Liver (tissue), 9 donors: ENCODE data around the gene PRRX1. TPM values are rescaled to one million over a fixed set of nuclear protein-coding genes. Genes with fewer than 3 reads are reported as not detected.

ENCODE experiments used
- DNase-seq: peaks from one replicate; pipeline ENCODE4 v3.0.0-alpha.2; 2017; ENCODE audit warnings: low spot score
- H3K27ac ChIP-seq, 2 donors: one replicate each; pipeline ENCODE4 v1.7.0; 2013; ENCODE audit warnings: inconsistent platforms in 2 of 2, low read length in 2 of 2, control low read depth in 1 of 2, low read depth in 1 of 2, mild to moderate bottlenecking in 1 of 2
- H3K27me3 ChIP-seq, 4 donors: one replicate each; pipeline versions ENCODE4 v1.6.1 to v1.7.0; 2013; ENCODE audit warnings: low read length in 3 of 4, inconsistent platforms in 1 of 4, mild to moderate bottlenecking in 1 of 4, moderate library complexity in 1 of 4; ENCODE audit not compliant: control insufficient read depth in 4 of 4, insufficient read depth in 4 of 4
- H3K36me3 ChIP-seq, 4 donors: one replicate each; pipeline versions ENCODE4 v1.6.1 to v1.7.0; 2013; ENCODE audit warnings: low read length in 3 of 4, mild to moderate bottlenecking in 3 of 4, low read depth in 1 of 4, moderate library complexity in 1 of 4; ENCODE audit not compliant: control insufficient read depth in 4 of 4, insufficient read depth in 3 of 4
- H3K4me1 ChIP-seq, 4 donors: one replicate each; pipeline versions ENCODE4 v1.6.1 to v1.7.0; 2013; ENCODE audit warnings: low read length in 3 of 4, mild to moderate bottlenecking in 3 of 4, moderate library complexity in 1 of 4; ENCODE audit not compliant: control insufficient read depth in 4 of 4, insufficient read depth in 4 of 4
- H3K4me3 ChIP-seq, 3 donors: one replicate each; pipeline versions ENCODE4 v1.6.1 to v1.7.0; 2013; ENCODE audit warnings: low read length in 3 of 3, control low read depth in 1 of 3, low read depth in 1 of 3, mild to moderate bottlenecking in 1 of 3
- H3K9ac ChIP-seq, 2 donors: one replicate each; pipeline ENCODE4 v1.7.0; 2013; ENCODE audit warnings: low read length in 2 of 2, mild to moderate bottlenecking in 2 of 2, moderate library complexity in 2 of 2, control low read depth in 1 of 2, low read depth in 1 of 2
- H3K9me3 ChIP-seq, 4 donors: one replicate each; pipeline versions ENCODE4 v1.6.1 to v1.7.0; 2013; ENCODE audit warnings: low read length in 3 of 4; ENCODE audit not compliant: control insufficient read depth in 4 of 4
- ATF3 ChIP-seq: IDR thresholded peaks from 2 replicates; pipeline ENCODE4 v1.6.1; 2016; ENCODE audit warnings: antibody characterized with exemption
- CTCF ChIP-seq: fragments of 150-350 bp; IDR thresholded peaks from 2 replicates; pipeline ENCODE4 v1.5.1; 2017; ENCODE audit warnings: improper control_type of control experiment, low read depth, low read length; ENCODE audit not compliant: missing input control
- EGR1 ChIP-seq, 2 donors: IDR thresholded peaks; 2 replicates each; pipeline ENCODE4 v1.6.1; 2016 to 2018; ENCODE audit warnings: antibody characterized with exemption in 2 of 2, low read depth in 2 of 2
- FOXA2 ChIP-seq: IDR thresholded peaks from 2 replicates; pipeline ENCODE4 v1.6.1; 2016; ENCODE audit warnings: antibody characterized with exemption
- GABPA ChIP-seq, 2 donors: IDR thresholded peaks in 1 of 2; conservative IDR thresholded peaks in 1 of 2; 2 replicates each; pipeline ENCODE4 v1.6.1; 2016; ENCODE audit warnings: antibody characterized with exemption in 2 of 2, mild to moderate bottlenecking in 1 of 2, moderate library complexity in 1 of 2
- HNF4A ChIP-seq, 2 donors: conservative IDR thresholded peaks; 2 replicates each; pipeline ENCODE4 v1.6.1; 2016; ENCODE audit warnings: antibody characterized with exemption in 2 of 2, mild to moderate bottlenecking in 2 of 2
- HNF4G ChIP-seq: IDR thresholded peaks from 2 replicates; pipeline ENCODE4 v1.6.1; 2016; ENCODE audit warnings: antibody characterized with exemption
- JUND ChIP-seq, 2 donors: IDR thresholded peaks; 2 replicates each; pipeline ENCODE4 v1.6.1; 2016; ENCODE audit warnings: antibody characterized with exemption in 2 of 2
- MAX ChIP-seq: IDR thresholded peaks from 2 replicates; pipeline ENCODE4 v1.6.1; 2016; ENCODE audit warnings: antibody characterized with exemption
- NR2F2 ChIP-seq: IDR thresholded peaks from 2 replicates; pipeline ENCODE4 v1.6.1; 2016; ENCODE audit warnings: antibody characterized with exemption
- RAD21 ChIP-seq, 2 donors: IDR thresholded peaks; 2 replicates each; pipeline ENCODE4 v1.6.1; 2016; ENCODE audit warnings: antibody characterized with exemption in 2 of 2, mild to moderate bottlenecking in 2 of 2
- RXRA ChIP-seq, 2 donors: IDR thresholded peaks; 2 replicates each; pipeline ENCODE4 v1.6.1; 2017 to 2018; ENCODE audit warnings: antibody characterized with exemption in 2 of 2, mild to moderate bottlenecking in 1 of 2
- SP1 ChIP-seq: IDR thresholded peaks from 2 replicates; pipeline ENCODE4 v1.6.1; 2018; ENCODE audit warnings: antibody characterized with exemption, mild to moderate bottlenecking
- TAF1 ChIP-seq: conservative IDR thresholded peaks from 2 replicates; pipeline ENCODE4 v1.6.1; 2016; ENCODE audit warnings: antibody characterized with exemption, mild to moderate bottlenecking
- YY1 ChIP-seq: IDR thresholded peaks from 2 replicates; pipeline ENCODE4 v1.6.1; 2016; ENCODE audit warnings: antibody characterized with exemption, mild to moderate bottlenecking
- ZBTB33 ChIP-seq: IDR thresholded peaks from 2 replicates; pipeline ENCODE4 v1.6.1; 2016; ENCODE audit warnings: antibody characterized with exemption
- WGBS: extraction: QIAGEN DNeasy Blood & Tissue Kit; methylation state at CpG from one replicate; pipeline ENCODE4 v1.1.7; 2013; 5-methylcytosine and 5-hydroxymethylcytosine counted together
- polyA plus RNA-seq, 2 donors: library from polyadenylated mRNA; stranded (reverse) in 1 of 2; unstranded in 1 of 2; fragments of 200-250 nt in 1 of 2; fragments of >200 nt in 1 of 2; fragmentation: Nextera tagmentation in 1 of 2; extraction: Ambion mirVana in 1 of 2; gene quantifications; one replicate each; pipeline versions ENCODE4 v1.2.1 to v1.2.3, GENCODE V29; 2013 to 2015
- total RNA-seq, 2 donors: library from RNA; depleted of rRNA; stranded (reverse); fragments of >200 nt; gene quantifications; one replicate each; pipeline ENCODE4 v1.2.3, GENCODE V29; 2014
- TF ChIP-seq, protein P1 (sequence below): IDR thresholded peaks from 2 replicates; pipeline ENCODE4 v1.6.1; 2016; ENCODE audit warnings: antibody characterized with exemption, mild to moderate bottlenecking
- donor health status: healthy.
- donor health status: healthy.
- donor health status: healthy.
- donor health status: healthy.
- donor health status: healthy.

Gene PRRX1
- total and polyA plus RNA-seq, 4 donors: under 0.01 to 0.37 (median 0.25) TPM; not detected in 1

GRCh38 chr1:170700842-170701615 lies 37.1 kb downstream of the PRRX1 start:
- no peak overlapping the region for H3K9ac ChIP-seq
- TF ChIP-seq JUND (IDR thresholded peaks at IDR 0.05): no peak
- TF ChIP-seq CTCF: no peak
- TF ChIP-seq HNF4G: no peak
- no peak for TF ChIP-seq YY1
- TF ChIP-seq, protein P1, sequence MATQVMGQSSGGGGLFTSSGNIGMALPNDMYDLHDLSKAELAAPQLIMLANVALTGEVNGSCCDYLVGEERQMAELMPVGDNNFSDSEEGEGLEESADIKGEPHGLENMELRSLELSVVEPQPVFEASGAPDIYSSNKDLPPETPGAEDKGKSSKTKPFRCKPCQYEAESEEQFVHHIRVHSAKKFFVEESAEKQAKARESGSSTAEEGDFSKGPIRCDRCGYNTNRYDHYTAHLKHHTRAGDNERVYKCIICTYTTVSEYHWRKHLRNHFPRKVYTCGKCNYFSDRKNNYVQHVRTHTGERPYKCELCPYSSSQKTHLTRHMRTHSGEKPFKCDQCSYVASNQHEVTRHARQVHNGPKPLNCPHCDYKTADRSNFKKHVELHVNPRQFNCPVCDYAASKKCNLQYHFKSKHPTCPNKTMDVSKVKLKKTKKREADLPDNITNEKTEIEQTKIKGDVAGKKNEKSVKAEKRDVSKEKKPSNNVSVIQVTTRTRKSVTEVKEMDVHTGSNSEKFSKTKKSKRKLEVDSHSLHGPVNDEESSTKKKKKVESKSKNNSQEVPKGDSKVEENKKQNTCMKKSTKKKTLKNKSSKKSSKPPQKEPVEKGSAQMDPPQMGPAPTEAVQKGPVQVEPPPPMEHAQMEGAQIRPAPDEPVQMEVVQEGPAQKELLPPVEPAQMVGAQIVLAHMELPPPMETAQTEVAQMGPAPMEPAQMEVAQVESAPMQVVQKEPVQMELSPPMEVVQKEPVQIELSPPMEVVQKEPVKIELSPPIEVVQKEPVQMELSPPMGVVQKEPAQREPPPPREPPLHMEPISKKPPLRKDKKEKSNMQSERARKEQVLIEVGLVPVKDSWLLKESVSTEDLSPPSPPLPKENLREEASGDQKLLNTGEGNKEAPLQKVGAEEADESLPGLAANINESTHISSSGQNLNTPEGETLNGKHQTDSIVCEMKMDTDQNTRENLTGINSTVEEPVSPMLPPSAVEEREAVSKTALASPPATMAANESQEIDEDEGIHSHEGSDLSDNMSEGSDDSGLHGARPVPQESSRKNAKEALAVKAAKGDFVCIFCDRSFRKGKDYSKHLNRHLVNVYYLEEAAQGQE: no peak
- H3K9me3 ChIP-seq: no peaks in the 10 kb centered on the region
- H3K4me3 ChIP-seq: no peak overlapping the region
- H3K27ac ChIP-seq: no peak overlapping the region
- no peaks in the 10 kb centered on the region for H3K36me3 ChIP-seq
- WGBS: 89% methylated on average over 1 of the region's 1 CpG
- no peak for DNase-seq
- H3K27me3 ChIP-seq: peaks cover 0 to 4% (median 0%) of the 10 kb centered on the region in 4 donors
- no peaks in the 10 kb centered on the region for H3K4me1 ChIP-seq

- 82% methylated on average over 12 of the region's 12 CpGs for WGBS
- Histone ChIP-seq H3K36me3 (no peaks in the 10 kb centered on the region), H3K9ac (no peak overlapping the region), H3K9me3 (peaks cover 0 to 4% (median 0%) of the 10 kb centered on the region in 4 donors), H3K4me3 (no peak overlapping the region), H3K27ac (no peak overlapping the region), H3K4me1 (no peaks in the 10 kb centered on the region), H3K27me3 (peaks cover 0 to 4% (median 0%) of the 10 kb centered on the region in 4 donors)
- DNase-seq: no peak
- TF ChIP-seq GABPA (IDR thresholded peaks at IDR 0.05 in 1 of 2, conservative IDR thresholded peaks at IDR 0.05 in 1 of 2) (no peak), HNF4G (no peak), JUND (IDR thresholded peaks at IDR 0.05) (no peak), RAD21 (IDR thresholded peaks at IDR 0.05) (no peak), RXRA (IDR thresholded peaks at IDR 0.05) (no peak), CTCF (no peak), ATF3 (no peak), TAF1 (no peak), MAX (no peak), ZBTB33 (no peak), FOXA2 (no peak), EGR1 (IDR thresholded peaks at IDR 0.05; ENCODE audit: low read depth in 2 of 2) (no peak), SP1 (no peak), YY1 (no peak), HNF4A (conservative IDR thresholded peaks at IDR 0.05) (no peak), NR2F2 (no peak)
- TF ChIP-seq, protein P1: no peak
These were observed 38.0 kb downstream of the PRRX1 start for GRCh38 chr1:170701962-170702361.
